Measurements from ENCODE around the gene GALNTL6.

The GALNTL6 gene

GRCh38 chr4:171834640-171835039, 21.4 kb downstream of the GALNTL6 start:
- Histone ChIP-seq H3K27ac (ENCODE audit: low read depth, low read length) (no peak overlapping the region), H3K9me2 (replicated peaks; ENCODE audit: insufficient read depth, low read length) (no peaks in the 10 kb centered on the region), H2AFZ (ENCODE audit: low read depth, low read length, severe bottlenecking) (no peak overlapping the region), H3K4me2 (ENCODE audit: low read depth, low read length, poor library complexity, severe bottlenecking) (no peak overlapping the region), H3K27me3 (ENCODE audit: low read length) (no peaks in the 10 kb centered on the region), H3K9ac (ENCODE audit: low read length) (no peak overlapping the region), H3F3A (ENCODE audit: insufficient read depth) (no peaks in the 10 kb centered on the region), H4K20me1 (ENCODE audit: low read depth, low read length) (no peaks in the 10 kb centered on the region), H3K9me3 (ENCODE audit: insufficient read depth, low read length) (no peaks in the 10 kb centered on the region), H3K36me3 (ENCODE audit: low read length) (no peaks in the 10 kb centered on the region), H3K79me2 (ENCODE audit: insufficient read depth, low read length) (no peaks in the 10 kb centered on the region), H3K4me3 (ENCODE audit: insufficient read depth, low read length, poor library complexity, severe bottlenecking) (no peak overlapping the region)
- no peak for TF ChIP-seq EZH2phosphoT487 (conservative IDR thresholded peaks at IDR 0.05; ENCODE audit: low read length)

GRCh38 chr4:171843456-171843855, 30.3 kb downstream of the GALNTL6 start:
- TF ChIP-seq CTCF (IDR thresholded peaks at IDR 0.05; ENCODE audit: insufficient read depth, low read length, poor library complexity, severe bottlenecking) (no peak), EZH2phosphoT487 (conservative IDR thresholded peaks at IDR 0.05; ENCODE audit: low read length) (no peak)
- H3K27me3 ChIP-seq (ENCODE audit: low read length), result no peaks in the 10 kb centered on the region

GRCh38 chr4:171846232-171846631, 33.0 kb downstream of the GALNTL6 start:
- Histone ChIP-seq H3F3A (ENCODE audit: insufficient read depth) (no peaks in the 10 kb centered on the region), H3K9ac (ENCODE audit: low read length) (no peak overlapping the region), H2AFZ (ENCODE audit: low read depth, low read length, severe bottlenecking) (no peak overlapping the region), H3K4me2 (ENCODE audit: low read depth, low read length, poor library complexity, severe bottlenecking) (no peak overlapping the region), H3K27me3 (ENCODE audit: low read length) (no peaks in the 10 kb centered on the region), H3K79me2 (ENCODE audit: insufficient read depth, low read length) (no peaks in the 10 kb centered on the region), H3K9me2 (replicated peaks; ENCODE audit: insufficient read depth, low read length) (no peaks in the 10 kb centered on the region), H3K4me3 (ENCODE audit: insufficient read depth, low read length, poor library complexity, severe bottlenecking) (no peak overlapping the region), H4K20me1 (ENCODE audit: low read depth, low read length) (no peaks in the 10 kb centered on the region), H3K27ac (ENCODE audit: low read depth, low read length) (no peak overlapping the region), H3K36me3 (ENCODE audit: low read length) (no peaks in the 10 kb centered on the region), H3K9me3 (ENCODE audit: insufficient read depth, low read length) (no peaks in the 10 kb centered on the region)
- TF ChIP-seq EZH2phosphoT487 (conservative IDR thresholded peaks at IDR 0.05; ENCODE audit: low read length) (no peak), CTCF (IDR thresholded peaks at IDR 0.05; ENCODE audit: insufficient read depth, low read length, poor library complexity, severe bottlenecking) (peak; percentile 58)

More at GRCh38 chr4:171843456-171843855, 30.3 kb downstream of the GALNTL6 start:
- Histone ChIP-seq H3F3A (ENCODE audit: insufficient read depth) (no peaks in the 10 kb centered on the region), H3K4me3 (ENCODE audit: insufficient read depth, low read length, poor library complexity, severe bottlenecking) (no peak overlapping the region), H3K9ac (ENCODE audit: low read length) (no peak overlapping the region), H3K36me3 (ENCODE audit: low read length) (no peaks in the 10 kb centered on the region), H3K9me2 (replicated peaks; ENCODE audit: insufficient read depth, low read length) (no peaks in the 10 kb centered on the region), H4K20me1 (ENCODE audit: low read depth, low read length) (no peaks in the 10 kb centered on the region), H3K9me3 (ENCODE audit: insufficient read depth, low read length) (no peaks in the 10 kb centered on the region), H3K27ac (ENCODE audit: low read depth, low read length) (no peak overlapping the region), H3K4me2 (ENCODE audit: low read depth, low read length, poor library complexity, severe bottlenecking) (no peak overlapping the region), H2AFZ (ENCODE audit: low read depth, low read length, severe bottlenecking) (no peak overlapping the region), H3K79me2 (ENCODE audit: insufficient read depth, low read length) (no peaks in the 10 kb centered on the region)

GRCh38 chr4:171846893-171847292, 33.7 kb downstream of the GALNTL6 start:
- Histone ChIP-seq H3K9me3 (ENCODE audit: insufficient read depth, low read length) (no peaks in the 10 kb centered on the region), H3K9me2 (replicated peaks; ENCODE audit: insufficient read depth, low read length) (no peaks in the 10 kb centered on the region), H2AFZ (ENCODE audit: low read depth, low read length, severe bottlenecking) (no peak overlapping the region), H3K9ac (ENCODE audit: low read length) (no peak overlapping the region), H3K79me2 (ENCODE audit: insufficient read depth, low read length) (no peaks in the 10 kb centered on the region), H3K27me3 (ENCODE audit: low read length) (no peaks in the 10 kb centered on the region), H3K4me3 (ENCODE audit: insufficient read depth, low read length, poor library complexity, severe bottlenecking) (no peak overlapping the region), H3F3A (ENCODE audit: insufficient read depth) (no peaks in the 10 kb centered on the region), H3K4me2 (ENCODE audit: low read depth, low read length, poor library complexity, severe bottlenecking) (no peak overlapping the region), H3K27ac (ENCODE audit: low read depth, low read length) (no peak overlapping the region), H3K36me3 (ENCODE audit: low read length) (no peaks in the 10 kb centered on the region), H4K20me1 (ENCODE audit: low read depth, low read length) (no peaks in the 10 kb centered on the region)
- TF ChIP-seq EZH2phosphoT487 (conservative IDR thresholded peaks at IDR 0.05; ENCODE audit: low read length), result no peak
- TF ChIP-seq CTCF (IDR thresholded peaks at IDR 0.05; ENCODE audit: insufficient read depth, low read length, poor library complexity, severe bottlenecking), result no peak
